HepG2 (cell line): ENCODE results near the gene MCRIP2. TPM values are rescaled to one million over a fixed set of nuclear protein-coding genes. Genes with fewer than 3 reads are reported as not detected.
A peak's percentile ranks its signal among the peaks of the same experiment; 100 is the strongest.

Experiments used
- ASH2L ChIP-seq: fragments of 300-600, 200-600 bp; sonication (generic); IDR thresholded peaks from 2 replicates; pipeline ENCODE4 v1.7.0; 2017; ENCODE audit warnings: low read depth, mild to moderate bottlenecking, moderate library complexity, mixed read lengths, low read length; ENCODE audit not compliant: insufficient read length
- CBX1 ChIP-seq: IDR thresholded peaks from one replicate; pipeline ENCODE4 v1.6.1; 2016; ENCODE audit warnings: antibody characterized with exemption, low read depth
- GABPA ChIP-seq, 2 experiments: IDR thresholded peaks; 2 replicates each; pipeline ENCODE4 v1.6.1; 2011 to 2016; ENCODE audit warnings: low read depth in 2 of 2, low read length in 1 of 2, missing biosample characterization in 1 of 2, missing genetic modification characterization in 1 of 2
- GFI1 ChIP-seq: sonication (generic); formaldehyde crosslinking; IDR thresholded peaks from 2 replicates; pipeline ENCODE4 v1.5.0; 2020; ENCODE audit warnings: missing genetic modification reagents, mild to moderate bottlenecking, borderline replicate concordance
- IKZF4 ChIP-seq: sonication (generic); formaldehyde crosslinking; IDR thresholded peaks from 2 replicates; pipeline ENCODE4 v1.5.1; 2020; ENCODE audit warnings: borderline replicate concordance, mild to moderate bottlenecking, low read depth, missing genetic modification reagents; ENCODE audit errors: not compliant biosample characterization
- IRF2 ChIP-seq: IDR thresholded peaks from 2 replicates; pipeline ENCODE4 v1.6.1; 2018; ENCODE audit warnings: missing genetic modification reagents, missing compliant biosample characterization
- JUNB ChIP-seq: sonication (generic); formaldehyde crosslinking; IDR thresholded peaks from 2 replicates; pipeline ENCODE4 v1.8.0; 2022; ENCODE audit warnings: missing genetic modification reagents, mild to moderate bottlenecking, borderline replicate concordance
- KDM5B ChIP-seq: sonication (generic); formaldehyde crosslinking; IDR thresholded peaks from 2 replicates; pipeline ENCODE4 v1.4.0; 2020; ENCODE audit warnings: missing genetic modification reagents, mild to moderate bottlenecking, borderline replicate concordance
- SIN3A ChIP-seq: IDR thresholded peaks from 2 replicates; pipeline ENCODE4 v1.6.1; 2011; ENCODE audit warnings: low read depth, mild to moderate bottlenecking, control low read depth, low read length, borderline replicate concordance
- SP1 ChIP-seq, 2 experiments: fragments of 450-650 bp in 1 of 2; sonication (generic) in 1 of 2; formaldehyde crosslinking in 1 of 2; IDR thresholded peaks; 2 replicates each; pipeline versions ENCODE4 v1.4.0 to v1.6.1; 2016 to 2020; ENCODE audit warnings: missing genetic modification reagents in 1 of 2
- WIZ ChIP-seq: sonication (generic); formaldehyde crosslinking; IDR thresholded peaks from 2 replicates; pipeline ENCODE4 v1.5.1; 2020; ENCODE audit warnings: mild to moderate bottlenecking, missing genetic modification reagents
- ZKSCAN5 ChIP-seq: sonication (generic); formaldehyde crosslinking; IDR thresholded peaks from 2 replicates; pipeline ENCODE4 v1.5.1; 2020; ENCODE audit warnings: mild to moderate bottlenecking, missing genetic modification reagents
- ZNF143 ChIP-seq: sonication (generic); formaldehyde crosslinking; IDR thresholded peaks from 2 replicates; pipeline ENCODE4 v1.4.0; 2020; ENCODE audit warnings: missing genetic modification reagents
- ZNF556 ChIP-seq: sonication (generic); formaldehyde crosslinking; IDR thresholded peaks from 2 replicates; pipeline ENCODE4 v1.4.0; 2020; ENCODE audit warnings: mild to moderate bottlenecking, missing genetic modification reagents, borderline replicate concordance
- ZNF713 ChIP-seq: sonication (generic); formaldehyde crosslinking; IDR thresholded peaks from 2 replicates; pipeline ENCODE4 v1.4.0; 2020; ENCODE audit warnings: mild to moderate bottlenecking, missing genetic modification reagents
- ZNF746 ChIP-seq: sonication (generic); formaldehyde crosslinking; IDR thresholded peaks from 2 replicates; pipeline ENCODE4 v1.8.0; 2022; ENCODE audit warnings: mild to moderate bottlenecking, missing genetic modification reagents
- polyA plus RNA-seq, 8 experiments: library from polyadenylated mRNA; depleted of rRNA in 3 of 8; stranded (reverse) in 7 of 8; unstranded in 1 of 8; fragments of >200 nt; fragmentation: Illumina TruSeq in 4 of 8; extraction: Trizol in 4 of 8; gene quantifications; 2 replicates each; pipeline versions ENCODE4 v1.2.1 to v1.2.3, GENCODE V29; 2011 to 2016; ENCODE audit warnings: low read depth in 4 of 8, missing spikeins in 1 of 8, mixed read lengths in 1 of 8; ENCODE audit not compliant: insufficient read depth in 1 of 8
- total RNA-seq, 5 experiments: library from RNA; depleted of rRNA; stranded (reverse); fragments of >200 nt; fragmentation: Illumina TruSeq; extraction: Trizol; gene quantifications; 2 replicates each; pipeline ENCODE4 v1.2.3, GENCODE V29; 2016; ENCODE audit warnings: low read depth in 1 of 5
- TF ChIP-seq, protein P1 (sequence below): sonication (generic); formaldehyde crosslinking; IDR thresholded peaks from 2 replicates; pipeline ENCODE4 v1.5.0; 2020; ENCODE audit warnings: missing genetic modification reagents
- TF ChIP-seq, protein P2 (sequence below): sonication (generic); formaldehyde crosslinking; IDR thresholded peaks from 2 replicates; pipeline ENCODE4 v1.8.0; 2022; ENCODE audit warnings: low read depth, missing genetic modification reagents
- TF ChIP-seq, protein P3 (sequence below): sonication (generic); formaldehyde crosslinking; IDR thresholded peaks from 2 replicates; pipeline ENCODE4 v1.4.0; 2020; ENCODE audit warnings: mild to moderate bottlenecking, low read depth, missing genetic modification reagents
- TF ChIP-seq, protein P4 (sequence below): sonication (generic); formaldehyde crosslinking; IDR thresholded peaks from 2 replicates; pipeline ENCODE4 v1.8.1; 2023; ENCODE audit warnings: mild to moderate bottlenecking, moderate library complexity, missing genetic modification reagents
- TF ChIP-seq, protein P5 (sequence below): sonication (generic); formaldehyde crosslinking; IDR thresholded peaks from 2 replicates; pipeline ENCODE4 v1.8.0; 2022; ENCODE audit warnings: missing genetic modification reagents, mild to moderate bottlenecking, moderate library complexity, borderline replicate concordance

MCRIP2 gene
- total and polyA plus RNA-seq, 2 of the 13 experiments (the other 11 are each of a cell fraction or from before 2014, with no cell fraction given), result 39.6 to 76.7 TPM

DNA sequence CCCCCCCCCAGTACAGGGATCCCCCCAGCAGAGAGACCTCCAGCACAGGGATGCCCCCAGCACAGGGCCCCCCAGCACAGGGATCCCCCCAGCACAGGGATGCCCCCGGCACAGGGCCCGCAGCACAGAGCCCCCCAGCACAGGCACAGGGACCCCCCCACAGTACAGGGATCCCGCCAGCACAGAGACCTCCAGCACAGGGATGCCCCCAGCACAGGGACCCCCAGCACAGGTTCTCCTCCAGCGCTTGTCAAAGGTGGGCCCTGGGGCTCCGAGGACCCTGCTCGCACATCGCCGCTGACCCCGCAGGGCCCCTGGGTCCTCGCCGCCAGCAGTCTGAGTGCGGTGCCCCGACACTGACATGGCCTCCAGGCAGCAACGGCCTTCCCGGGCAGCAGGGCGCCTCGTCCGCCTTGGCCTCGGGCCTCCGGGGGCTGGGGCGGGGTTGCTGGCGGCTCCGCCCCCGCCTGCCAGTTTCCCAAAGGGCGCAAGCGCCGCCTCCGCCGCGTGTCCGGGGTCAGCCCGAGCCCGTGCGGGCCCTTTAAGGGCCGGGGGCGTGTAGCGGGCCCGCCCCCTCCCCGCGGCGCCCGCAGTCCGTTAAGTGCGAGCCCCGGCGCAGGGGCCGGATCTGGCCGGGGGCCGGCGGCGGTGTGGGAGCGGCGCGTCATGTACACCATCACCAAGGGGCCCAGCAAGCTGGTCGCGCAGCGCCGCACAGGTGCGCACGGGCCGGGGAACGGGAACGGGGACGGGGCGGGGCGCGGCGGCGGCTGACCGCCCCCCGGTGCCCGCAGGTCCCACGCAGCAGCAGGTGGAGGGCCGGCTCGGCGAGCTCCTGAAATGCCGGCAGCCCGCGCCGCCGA lies at the start of gene MCRIP2 (continued):
- TF ChIP-seq, protein P1, sequence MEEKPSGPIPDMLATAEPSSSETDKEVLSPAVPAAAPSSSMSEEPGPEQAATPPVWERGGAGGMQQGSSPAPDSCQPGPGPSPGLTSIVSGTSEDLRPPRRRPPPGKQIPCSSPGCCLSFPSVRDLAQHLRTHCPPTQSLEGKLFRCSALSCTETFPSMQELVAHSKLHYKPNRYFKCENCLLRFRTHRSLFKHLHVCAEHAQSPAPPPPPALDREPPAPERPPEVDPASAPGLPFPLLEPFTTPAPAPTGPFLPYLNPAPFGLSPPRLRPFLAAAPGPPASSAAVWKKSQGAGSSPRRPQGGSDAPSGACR (CRISPR knock-in tag), result peak; percentile 45; the same call in 1 of the 2 replicates
- peak; percentile 78 for TF ChIP-seq CBX1
- TF ChIP-seq ASH2L, result peak; percentile 59
- TF ChIP-seq, protein P2, sequence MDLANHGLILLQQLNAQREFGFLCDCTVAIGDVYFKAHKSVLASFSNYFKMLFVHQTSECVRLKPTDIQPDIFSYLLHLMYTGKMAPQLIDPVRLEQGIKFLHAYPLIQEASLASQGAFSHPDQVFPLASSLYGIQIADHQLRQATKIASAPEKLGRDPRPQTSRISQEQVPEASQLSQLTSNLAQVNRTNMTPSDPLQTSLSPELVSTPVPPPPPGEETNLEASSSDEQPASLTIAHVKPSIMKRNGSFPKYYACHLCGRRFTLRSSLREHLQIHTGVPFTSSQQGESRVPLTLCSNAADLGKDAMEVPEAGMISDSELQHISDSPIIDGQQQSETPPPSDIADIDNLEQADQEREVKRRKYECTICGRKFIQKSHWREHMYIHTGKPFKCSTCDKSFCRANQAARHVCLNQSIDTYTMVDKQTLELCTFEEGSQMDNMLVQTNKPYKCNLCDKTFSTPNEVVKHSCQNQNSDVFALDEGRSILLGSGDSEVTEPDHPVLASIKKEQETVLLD (CRISPR knock-in tag), result peak; percentile 85
- peak; percentile 28; the same call in 1 of the 2 replicates for TF ChIP-seq IRF2 (CRISPR knock-in tag)
- TF ChIP-seq ZNF143, result peak; percentile 52
- TF ChIP-seq, protein P3, sequence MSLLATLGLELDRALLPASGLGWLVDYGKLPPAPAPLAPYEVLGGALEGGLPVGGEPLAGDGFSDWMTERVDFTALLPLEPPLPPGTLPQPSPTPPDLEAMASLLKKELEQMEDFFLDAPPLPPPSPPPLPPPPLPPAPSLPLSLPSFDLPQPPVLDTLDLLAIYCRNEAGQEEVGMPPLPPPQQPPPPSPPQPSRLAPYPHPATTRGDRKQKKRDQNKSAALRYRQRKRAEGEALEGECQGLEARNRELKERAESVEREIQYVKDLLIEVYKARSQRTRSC (CRISPR knock-in tag), result no peak
- 0 out of 2 replicates have a peak, but pooled peaks have one; percentile 37 for TF ChIP-seq GFI1
- TF ChIP-seq ZNF556 (CRISPR knock-in tag), result 0 out of 2 replicates have a peak, but pooled peaks have one; percentile 75
- TF ChIP-seq, protein P4, sequence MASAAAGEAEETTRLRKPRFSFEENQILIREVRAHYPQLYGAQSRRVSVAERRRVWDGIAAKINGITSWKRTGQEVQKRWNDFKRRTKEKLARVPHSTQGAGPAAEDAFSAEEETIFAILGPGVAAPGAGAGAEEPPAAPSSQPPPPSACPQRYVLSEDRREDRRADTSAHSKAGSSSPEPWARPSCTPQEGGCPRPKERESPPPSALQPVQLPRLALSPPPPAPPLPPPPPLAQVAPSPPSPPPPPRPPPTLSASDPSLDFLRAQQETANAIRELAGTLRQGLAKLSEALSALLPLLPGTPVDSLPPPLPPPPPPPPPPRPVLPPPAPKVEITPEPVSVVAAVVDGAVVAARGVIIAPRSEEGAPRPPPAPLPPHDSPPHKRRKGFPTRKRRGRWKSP (CRISPR knock-in tag), result peak; percentile 79
- TF ChIP-seq ZKSCAN5 (CRISPR knock-in tag), result no peak
- no peak for TF ChIP-seq WIZ
- peak; percentile 51; the same call in 1 of the 2 replicates for TF ChIP-seq SIN3A
- no peak for TF ChIP-seq SP1 (IDR thresholded peaks at IDR 0.05)
- TF ChIP-seq SP1 (CRISPR knock-in tag; IDR thresholded peaks at IDR 0.05), result peak; percentile 77
- no peak for TF ChIP-seq GABPA (IDR thresholded peaks at IDR 0.05; ENCODE audit: low read depth, low read length)
- TF ChIP-seq GABPA (CRISPR knock-in tag; IDR thresholded peaks at IDR 0.05; ENCODE audit: low read depth), result no peak
- no peak for TF ChIP-seq IKZF4 (CRISPR knock-in tag)
- TF ChIP-seq ZNF746 (CRISPR knock-in tag), result 0 out of 2 replicates have a peak, but pooled peaks have one; percentile 6
- no peak for TF ChIP-seq JUNB
- TF ChIP-seq KDM5B (CRISPR knock-in tag), result peak; percentile 59; the same call in 1 of the 2 replicates
- TF ChIP-seq, protein P5, sequence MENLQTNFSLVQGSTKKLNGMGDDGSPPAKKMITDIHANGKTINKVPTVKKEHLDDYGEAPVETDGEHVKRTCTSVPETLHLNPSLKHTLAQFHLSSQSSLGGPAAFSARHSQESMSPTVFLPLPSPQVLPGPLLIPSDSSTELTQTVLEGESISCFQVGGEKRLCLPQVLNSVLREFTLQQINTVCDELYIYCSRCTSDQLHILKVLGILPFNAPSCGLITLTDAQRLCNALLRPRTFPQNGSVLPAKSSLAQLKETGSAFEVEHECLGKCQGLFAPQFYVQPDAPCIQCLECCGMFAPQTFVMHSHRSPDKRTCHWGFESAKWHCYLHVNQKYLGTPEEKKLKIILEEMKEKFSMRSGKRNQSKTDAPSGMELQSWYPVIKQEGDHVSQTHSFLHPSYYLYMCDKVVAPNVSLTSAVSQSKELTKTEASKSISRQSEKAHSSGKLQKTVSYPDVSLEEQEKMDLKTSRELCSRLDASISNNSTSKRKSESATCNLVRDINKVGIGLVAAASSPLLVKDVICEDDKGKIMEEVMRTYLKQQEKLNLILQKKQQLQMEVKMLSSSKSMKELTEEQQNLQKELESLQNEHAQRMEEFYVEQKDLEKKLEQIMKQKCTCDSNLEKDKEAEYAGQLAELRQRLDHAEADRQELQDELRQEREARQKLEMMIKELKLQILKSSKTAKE (CRISPR knock-in tag), result no peak
- peak; percentile 54; the same call in 1 of the 2 replicates for TF ChIP-seq ZNF713 (CRISPR knock-in tag)
